Lung microvascular endothelial cell (primary cell): ENCODE measurements around the gene PHF12. TPM values are rescaled to one million over a fixed set of nuclear protein-coding genes. Genes with fewer than 3 reads are reported as not detected.
"Not testable (repeated sequence)": the region's sequence is repeated elsewhere in the genome, so short reads cannot be mapped to it uniquely, and the experiment has no call there.

Experiments
- DNase-seq, 2 donors: peaks; one replicate each; pipeline versions ENCODE4 v3.0.0 to v3.0.0-alpha.2; 2010; ENCODE audit warnings: low read depth in 2 of 2
- total RNA-seq: library from RNA; depleted of rRNA; stranded (reverse); fragments of >200 nt; gene quantifications from 2 replicates; pipeline ENCODE4 v1.2.1, GENCODE V29; 2014

The PHF12 gene
- total RNA-seq, 1 donor from 2014 or later = 6.5 TPM

DNA sequence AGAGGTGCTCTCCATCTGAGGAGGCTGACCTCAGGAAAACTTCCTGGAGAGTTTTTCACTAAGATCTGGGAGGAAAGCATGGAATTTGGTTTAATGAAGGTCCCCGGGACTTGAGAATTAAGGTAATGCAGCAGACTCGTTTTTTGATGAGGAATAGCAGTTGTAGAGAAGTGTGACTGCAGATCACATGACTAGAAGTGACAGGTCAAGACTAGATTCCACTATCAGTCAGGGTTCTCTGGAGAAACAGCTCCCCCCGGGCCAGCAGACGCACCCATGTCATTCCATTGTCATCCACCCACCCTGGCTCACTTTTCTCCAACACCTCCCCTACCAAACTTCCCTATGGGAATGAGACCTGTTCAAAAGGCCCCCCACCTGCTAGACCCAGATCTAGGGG lies 46.5 kb downstream of the PHF12 start:
- no peak for DNase-seq

DNA sequence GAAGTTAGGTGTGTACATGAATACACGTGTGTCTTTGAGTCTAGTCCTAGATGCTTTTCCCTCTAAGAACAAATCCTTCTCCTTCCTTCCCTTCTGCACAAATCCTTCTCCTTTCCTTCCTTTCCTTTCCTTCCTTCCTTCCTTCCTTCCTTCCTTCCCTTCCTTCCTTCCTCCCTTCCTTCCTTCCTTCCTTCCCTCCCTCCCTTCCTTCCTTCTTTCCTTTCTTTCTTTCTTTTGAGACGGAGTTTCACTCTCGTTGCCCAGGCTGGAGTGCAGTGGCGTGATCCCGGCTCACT lies 47.8 kb downstream of the PHF12 start:
- DNase-seq = not testable (repeated sequence)

DNA sequence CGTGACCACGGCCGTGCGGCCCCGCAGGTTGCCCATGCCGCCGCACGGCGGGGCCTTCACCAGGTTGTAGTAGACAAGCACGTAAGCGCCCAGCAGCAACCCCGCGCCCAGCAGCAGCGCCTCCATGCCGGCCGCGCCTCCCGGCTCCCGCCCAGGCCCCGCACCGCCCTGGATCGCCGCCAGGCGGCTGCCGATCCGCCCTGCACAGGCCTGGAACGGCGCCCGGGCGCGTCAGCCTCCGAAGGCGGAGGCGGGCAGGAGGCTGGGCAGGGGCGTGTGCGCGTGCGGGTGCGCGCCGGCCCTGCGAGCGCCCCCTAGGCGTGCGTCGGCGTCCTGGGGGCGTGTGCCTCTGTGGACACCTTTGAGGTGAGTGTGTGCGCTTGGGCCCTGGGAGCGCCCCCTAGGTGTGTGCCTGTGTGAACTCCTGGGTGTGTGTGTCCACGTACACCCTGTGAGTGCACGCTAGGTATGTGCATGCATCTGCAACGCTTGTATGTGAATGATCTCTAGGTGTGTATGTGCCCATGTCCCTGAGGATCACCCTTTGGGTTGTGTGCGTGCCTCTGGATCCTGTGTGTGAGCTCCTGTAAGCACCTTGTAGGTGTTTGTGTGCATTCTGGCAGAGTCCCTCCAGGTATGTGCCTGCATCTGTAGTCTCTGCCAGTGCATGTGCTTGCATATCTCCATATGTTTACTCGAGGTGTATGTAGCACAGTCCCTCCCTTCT lies 48.3 kb downstream of the PHF12 start, which contains the start of gene DHRS13:
Gene DHRS13 (minus strand): TSS at position 261 of the 727 bp plus-strand sequence. CDS start 135 bp downstream, at position 126.
- DNase-seq = peak; percentile 93 to 96

DNA sequence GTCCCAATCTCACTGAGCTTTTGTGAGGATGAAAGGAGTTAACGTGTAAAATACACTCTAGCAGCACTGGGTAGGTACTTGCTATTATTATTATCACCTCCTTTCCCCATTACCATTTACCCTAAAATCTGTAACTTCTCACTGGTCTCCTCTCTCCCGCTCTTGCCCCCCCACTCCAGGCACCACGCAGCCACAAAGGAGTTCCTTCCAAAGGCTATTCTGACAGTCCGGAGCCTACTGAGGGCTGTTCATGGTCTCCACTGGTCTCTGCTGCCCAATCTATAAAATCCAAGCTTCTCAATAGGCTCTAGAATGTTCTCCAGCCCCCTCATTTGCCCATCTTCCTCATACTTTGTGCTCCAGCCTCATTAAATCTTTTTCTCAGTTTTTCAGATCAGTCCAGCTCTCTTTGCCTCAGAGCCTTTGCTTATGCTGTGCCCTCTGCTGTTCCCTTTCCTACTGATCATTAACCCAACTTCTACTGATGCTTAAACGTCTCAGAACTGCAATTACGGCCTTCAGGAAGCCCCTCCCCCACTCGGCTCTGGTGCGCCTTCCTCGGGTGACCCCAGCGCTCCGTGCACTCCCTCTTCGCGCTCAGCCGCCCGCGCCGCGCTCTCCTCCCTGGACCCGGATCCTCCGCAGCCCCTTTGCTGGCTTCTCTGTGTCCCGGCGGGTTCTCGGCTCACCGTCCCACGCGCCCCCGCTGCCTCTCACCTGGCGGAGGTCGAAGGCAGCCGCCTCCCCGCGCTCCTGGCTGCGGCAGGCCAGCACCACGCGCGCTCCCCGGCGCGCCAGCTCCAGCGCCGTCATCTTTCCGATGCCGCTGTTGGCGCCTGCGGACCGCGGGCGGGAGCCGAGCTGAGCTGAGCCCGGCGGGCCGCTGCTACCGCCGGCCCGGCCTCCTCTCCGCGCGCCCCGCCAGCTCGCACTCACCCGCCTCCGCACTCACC lies 49.2 kb downstream of the PHF12 start:
- DNase-seq = no peak

DNA sequence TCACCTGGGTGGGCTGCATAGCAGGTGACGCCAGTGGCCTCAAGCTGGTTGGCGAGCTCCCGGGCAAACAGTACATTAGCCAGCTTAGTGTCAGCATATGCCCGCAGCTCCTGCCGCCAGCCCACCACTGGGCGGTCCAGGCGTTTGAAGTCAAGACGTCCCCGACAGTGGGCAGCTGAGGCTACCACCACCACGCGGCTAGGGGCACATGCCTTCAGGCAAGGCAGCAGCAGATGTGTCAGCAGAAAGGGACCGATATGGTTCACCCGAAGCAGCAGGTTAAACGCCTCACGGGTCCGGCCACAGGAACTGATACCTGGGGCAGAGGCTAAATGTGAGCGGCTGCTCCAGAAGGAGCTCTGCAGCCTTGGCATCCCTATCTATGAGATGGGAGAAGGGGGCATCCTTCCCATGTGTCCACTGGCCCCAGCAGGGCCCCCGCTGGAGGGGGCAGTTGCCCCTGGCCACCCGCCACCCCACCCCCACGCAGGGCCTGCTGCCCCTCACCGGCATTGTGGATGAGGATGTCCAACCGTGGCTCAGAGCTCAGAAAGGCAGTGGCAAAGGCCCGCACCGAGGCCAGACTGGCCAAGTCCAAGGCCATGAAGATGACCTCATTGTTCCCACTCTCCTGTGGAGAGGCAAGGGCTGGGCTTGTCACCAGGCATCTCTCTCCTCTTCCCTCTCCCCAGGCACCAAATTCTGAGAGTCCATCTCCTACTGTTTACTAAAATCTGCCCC lies 50.2 kb downstream of the PHF12 start:
- no peak for DNase-seq

DNA sequence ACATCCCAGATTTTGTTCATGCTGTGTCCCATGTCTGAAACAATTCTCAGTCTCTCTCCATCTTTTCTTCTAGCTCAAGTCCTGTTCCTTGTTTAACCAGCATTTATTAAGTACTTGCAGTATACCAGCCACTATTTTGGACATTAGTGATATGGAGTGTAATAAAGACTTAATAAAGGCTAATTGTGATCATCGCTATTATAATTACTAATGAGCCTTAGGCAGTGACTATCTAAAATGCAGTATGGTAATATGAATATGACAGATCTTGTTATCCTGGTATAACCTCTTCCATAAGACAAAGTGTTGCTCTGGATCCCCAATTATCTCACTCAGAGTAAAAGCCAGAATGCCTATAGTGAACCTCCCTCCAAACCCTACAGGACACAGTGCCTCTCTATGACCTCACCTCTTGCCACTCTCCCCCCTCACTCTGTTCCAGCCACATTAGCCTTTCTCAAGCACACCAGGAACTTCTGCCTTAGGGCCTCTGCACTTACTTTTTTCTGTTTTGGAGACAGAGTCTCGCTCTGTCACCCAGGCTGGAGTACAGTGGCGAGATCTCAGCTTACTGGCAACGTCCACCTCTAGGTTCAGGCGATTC lies 52.0 kb downstream of the PHF12 start:
- DNase-seq = no peak

DNA sequence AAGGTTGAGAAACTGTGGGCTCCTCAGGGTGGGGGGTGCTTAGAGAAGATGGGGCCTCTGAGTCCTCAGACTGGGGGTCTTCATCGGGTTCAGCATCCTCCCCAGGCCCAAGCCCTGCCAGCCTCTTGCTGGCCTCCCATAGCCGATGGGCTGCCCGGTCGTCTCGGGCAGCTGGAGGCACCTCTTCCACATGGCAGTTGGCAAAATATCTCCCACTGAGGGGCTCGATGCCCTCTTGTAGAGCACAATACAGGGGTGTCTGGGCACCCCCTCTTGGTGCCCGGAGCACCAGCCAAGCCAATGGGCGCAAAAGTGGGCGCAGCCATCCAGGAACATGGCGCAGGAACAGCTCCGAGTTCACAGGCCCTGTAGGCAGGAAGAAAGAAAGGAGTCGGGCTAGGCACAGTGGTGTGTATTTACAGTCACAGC lies 52.8 kb downstream of the PHF12 start:
- DNase-seq = no peak

DNA sequence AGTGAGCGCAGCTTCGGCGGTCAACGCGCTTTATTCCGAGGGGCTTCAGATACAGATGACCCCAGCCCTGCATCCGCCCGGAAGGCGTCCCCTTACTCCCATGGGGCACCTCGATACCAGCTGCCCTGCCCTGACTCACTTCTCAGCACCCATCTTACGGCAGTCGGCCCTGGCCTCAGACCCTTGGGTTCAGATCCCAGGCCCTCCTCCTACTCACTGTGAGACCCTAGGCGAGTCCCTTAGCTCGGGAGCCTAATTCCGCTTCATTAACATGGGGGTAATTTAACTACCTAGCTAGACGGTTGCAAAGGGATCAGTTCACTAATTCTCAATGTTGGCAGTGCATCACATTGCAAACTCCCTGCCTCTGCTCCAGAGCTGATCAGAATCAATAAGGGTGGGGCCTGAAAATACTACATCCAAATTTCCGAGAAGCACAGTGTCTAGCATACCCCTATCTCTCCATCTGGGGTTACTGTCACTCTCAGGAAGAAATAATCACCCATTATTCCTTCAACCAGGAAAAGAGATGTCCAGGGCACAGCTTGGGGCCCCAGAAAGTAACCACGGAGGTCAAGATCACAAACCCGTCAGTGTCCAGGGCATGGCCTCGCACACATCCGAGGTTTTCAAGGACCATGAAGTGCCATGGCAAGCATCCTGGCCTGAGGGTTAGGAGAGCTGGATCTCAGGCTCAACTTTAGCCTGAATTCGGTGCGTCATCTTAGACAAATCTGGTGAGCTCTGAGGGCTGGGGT lies 53.4 kb downstream of the PHF12 start:
- DNase-seq = no peak

DNA sequence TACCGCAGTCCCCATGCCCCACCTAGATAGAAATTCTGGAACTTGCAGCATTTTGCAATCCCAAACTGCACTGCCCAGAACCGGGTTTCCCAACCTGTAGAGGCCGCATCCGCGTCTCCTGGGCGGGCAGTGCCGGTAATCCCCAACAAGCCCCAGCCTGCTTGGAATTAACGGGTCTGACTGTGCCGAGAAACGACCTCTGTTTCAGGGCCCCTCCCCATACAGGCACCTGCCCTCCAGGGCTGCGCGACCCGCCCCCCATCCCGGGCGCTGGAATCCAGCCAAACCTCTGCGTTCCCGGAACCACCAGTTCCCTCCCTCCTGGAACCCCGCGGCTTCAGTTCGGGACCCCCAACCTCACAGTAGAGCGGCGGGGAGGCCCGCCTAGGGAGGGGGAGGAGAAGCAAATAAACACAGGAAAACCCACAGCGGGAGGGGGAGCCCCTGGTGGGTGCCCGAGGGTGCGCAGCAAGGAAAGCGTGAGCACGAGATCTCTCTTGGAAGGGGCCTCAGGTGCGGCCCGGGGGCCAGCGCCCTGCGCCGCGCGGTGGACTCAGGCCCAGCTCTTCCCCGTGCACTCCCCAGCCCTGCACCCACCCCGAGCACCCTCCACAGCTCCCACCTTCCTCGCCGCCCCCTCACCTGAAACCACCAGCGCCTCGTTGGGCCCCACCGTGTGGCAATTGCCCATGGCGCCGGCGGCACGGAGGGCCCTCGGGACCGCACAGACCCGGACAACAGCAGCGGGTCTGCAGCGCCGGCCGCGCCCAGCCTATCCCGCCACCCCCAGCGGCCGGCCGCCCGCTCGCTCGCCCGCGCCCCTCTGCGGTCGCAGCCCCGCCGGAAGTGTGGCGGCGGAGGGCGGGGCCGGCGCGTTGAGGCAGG lies 54.2 kb downstream of the PHF12 start, which contains the start of gene FLOT2:
Gene FLOT2 (minus strand): TSS at position 850 of the 885 bp plus-strand sequence. CDS start 159 bp downstream, at position 691.
- DNase-seq = peak in 1 of 2 donors; percentile 60

DNA sequence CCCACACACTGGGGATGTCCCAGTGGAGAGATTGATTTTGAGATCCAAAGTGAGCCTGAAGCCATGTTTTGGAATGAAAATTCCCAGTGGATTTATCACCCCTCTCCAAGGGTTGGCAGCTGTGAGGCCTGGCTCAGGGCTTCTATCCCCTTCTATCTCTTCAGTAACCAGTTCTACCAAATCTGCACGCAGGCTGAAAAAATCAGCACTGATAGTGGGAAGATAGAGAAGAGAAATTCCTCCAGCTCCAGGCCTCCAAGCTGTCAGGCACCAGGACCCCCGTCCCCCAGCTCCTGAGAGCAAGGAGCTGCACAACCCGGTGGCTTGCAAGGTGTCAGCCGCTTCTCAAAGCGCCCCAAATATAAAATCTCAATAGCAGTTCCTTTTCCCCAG lies 54.8 kb downstream of the PHF12 start:
- DNase-seq = no peak

DNA sequence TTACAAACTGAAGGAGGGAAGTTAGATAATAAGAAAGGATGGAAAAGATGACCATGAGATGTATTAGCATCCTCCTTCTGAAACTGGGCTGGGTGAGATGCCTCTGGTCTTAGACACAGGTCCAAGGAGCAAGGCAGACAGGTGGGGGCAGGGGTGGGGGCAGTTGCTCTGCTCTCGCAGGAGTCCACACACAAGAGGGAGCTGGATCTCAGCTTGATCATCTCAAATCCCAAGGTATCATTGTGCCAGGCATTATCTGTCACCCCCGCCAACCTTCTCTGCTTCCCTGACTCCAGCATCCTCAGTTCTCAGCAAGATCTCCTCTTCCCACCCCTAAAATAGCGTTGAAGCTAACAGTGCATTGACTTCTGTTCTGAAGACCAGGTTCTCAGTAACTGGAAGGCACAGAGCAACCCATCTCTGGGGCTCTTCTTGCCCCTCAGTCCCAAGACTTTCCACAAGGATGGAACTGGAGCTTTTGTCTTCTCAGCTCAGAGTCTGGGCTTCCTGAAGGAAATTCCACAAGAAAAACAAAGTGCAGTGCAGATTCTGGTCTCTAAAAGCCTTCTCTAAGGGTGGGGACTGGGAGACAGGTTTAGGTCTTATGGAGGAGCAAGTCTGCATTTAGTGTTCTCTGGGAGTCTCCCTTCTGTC lies 55.4 kb downstream of the PHF12 start:
- no peak for DNase-seq

DNA sequence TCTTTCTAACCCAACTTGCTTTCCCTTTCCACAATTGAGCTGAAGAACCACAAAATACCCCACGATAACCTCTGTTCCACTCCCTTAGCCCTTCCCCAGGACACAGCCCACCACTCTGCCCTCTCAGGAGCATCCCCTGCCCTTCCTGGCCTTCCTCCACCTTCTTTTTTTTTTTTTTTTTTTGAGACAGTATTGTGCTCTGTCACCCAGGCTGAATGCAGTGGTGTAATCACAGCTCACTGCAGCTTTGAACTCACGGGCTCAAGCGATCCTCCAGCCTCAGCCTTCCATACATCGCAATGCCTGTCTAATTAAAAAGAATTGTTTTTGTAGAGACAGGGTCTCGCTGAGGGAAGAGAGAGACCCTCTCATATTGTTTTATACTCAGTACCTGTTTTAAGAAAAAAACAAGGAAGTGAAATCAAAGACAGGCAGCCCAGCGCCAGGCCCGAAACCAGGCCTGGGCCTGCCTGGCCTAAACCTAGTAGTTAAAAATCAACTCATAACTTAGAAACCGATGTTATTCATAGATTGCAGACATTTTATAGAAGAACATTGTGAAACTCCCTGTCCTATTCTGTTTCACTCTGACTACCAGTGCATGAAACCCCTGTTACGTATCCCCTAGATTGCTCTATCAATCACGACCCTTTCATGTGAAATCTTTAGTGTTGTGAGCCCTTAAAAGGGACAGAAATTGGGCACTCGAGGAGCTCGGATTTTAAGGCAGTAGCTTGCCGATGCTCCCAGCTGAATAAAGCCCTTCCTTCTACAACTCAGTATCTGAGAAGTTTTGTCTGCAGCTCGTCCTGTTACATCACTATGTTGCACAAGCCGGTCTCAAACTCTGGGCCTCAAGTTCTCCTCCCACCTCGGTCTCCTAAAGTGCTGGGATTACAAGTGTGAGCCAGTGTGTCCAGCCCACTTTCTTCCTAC lies 57.8 kb downstream of the PHF12 start:
- DNase-seq = peak in 1 of 2 donors; percentile 44

DNA sequence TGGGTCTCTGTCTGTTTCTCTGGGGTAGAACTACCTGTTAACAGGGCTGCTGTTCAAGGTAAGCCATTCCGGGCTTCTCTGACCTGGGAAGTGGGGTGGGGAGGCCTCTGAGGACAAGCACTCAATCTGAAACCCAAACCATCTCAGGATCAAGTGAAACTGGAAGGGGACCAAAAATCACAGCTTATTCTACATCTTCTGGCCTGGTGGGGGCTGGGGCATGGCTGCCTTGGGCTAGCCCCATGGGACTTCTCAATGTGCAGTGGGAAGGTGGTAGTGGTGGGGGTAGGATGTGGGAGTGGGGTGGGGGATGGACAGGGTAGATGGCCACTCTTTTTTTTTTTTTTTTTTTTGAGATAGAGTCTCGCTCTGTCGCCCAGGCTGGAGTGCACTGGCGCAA lies 59.3 kb downstream of the PHF12 start:
- no peak for DNase-seq

DNA sequence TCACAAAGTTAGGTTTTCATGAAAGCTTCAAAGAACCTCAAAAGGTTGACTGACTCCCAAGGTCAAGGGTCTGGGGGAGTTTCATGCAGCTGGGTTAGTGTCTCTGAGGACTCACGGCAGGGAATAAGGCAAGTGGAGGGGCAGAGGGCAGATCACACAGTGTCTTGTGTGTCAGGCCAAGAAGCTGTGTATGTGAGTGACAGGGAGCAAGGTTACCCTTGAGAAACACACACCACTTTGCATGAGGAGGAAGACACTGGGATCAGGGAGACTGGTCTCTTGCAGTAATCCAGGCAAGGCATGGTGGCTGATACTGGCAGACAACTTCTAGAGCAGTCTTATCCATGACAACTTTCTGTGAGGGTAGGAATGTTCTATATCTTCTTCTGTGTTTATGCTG lies 60.1 kb downstream of the PHF12 start:
- no peak for DNase-seq

DNA sequence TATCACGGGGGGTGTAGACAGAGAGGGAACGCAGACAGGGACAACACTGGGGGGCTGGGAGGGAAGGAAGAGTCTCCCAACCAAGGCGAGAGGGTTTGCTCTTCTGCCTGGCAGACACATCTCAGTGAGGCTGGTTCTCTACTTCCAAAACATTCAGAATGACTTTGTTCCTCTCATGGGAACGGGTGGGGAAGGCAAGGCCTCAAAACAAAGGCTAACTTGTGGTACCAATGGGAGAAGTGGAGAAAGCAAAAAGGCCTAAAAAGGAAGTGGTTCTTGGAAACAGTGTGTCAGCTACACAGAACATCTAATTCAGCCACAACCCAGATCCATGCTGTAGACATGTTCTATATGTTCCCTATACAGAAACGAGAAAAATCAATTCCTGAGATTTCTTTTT lies 61.3 kb downstream of the PHF12 start:
- peak in 1 of 2 donors; percentile 48 for DNase-seq

DNA sequence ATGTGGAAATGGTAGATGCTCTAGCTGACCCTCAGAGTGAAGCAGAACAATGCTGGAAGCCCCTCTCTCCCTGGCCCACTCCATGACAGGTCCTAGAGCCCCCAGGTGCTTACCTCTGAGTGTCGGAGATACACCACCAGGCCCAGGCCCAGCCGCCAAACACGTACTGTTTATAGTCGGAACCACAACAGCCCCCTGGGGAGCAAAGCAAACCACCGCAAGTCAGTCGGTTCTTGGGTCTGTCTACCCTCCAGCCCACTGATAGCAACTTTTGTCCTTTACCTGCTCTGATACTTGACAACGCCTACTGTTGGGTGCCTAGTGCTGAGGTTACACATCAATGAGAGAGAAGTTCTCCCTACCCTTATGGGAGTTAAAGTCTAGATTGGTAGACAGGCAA lies 62.5 kb downstream of the PHF12 start:
- no peak for DNase-seq

DNA sequence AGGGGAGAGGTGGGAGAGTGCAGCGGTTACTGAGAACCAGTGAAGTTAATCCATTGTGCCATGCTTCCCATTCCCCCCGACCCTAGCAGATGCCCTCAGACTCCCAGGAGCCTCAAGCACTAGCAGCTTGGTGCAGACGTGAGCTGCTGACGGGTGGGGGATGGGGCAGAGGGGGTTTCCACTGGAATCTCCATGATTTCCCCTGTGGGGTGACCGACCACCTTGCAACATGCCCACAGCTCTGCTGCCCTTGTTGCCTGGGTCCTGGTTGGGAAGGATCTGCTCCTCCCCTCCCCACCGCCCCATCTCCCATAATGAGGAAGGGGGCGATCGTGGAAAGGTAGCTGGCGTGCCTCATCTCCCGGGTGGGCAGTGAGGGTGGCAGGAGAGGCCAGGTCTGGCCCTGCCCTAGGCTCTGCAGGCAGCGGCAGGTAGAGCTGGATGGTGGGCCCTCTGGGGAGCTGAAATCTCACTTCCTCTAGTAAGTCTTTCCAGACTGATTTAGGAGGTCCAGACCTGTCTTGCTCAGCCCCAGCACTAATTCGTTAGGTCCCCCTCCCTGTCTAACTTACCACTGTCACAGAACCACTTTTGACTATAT lies 63.3 kb downstream of the PHF12 start:
- no peak for DNase-seq

DNA sequence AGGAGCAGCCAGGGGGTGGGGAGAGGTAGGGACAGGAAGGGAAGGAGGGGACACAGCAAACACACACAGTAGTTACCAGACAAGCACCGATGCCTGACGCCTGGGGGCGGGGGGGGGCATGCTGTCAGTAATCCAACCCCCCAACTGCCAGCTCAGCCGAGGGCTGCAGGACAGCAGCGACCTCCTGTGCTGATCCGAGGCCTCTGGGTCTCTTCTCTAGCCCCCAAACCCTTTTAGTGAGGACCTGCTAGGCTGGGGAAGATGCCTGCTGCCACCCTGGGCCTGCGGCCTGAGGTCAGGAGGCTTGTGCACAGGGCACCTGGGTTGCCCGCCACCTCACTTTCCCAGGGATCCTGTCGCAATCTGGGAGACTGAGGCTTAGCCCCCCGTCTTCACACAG lies 65.4 kb downstream of the PHF12 start:
- no peak for DNase-seq
